HG02981 (cell line): ENCODE measurements around the gene ASRGL1.

Experiments
- ATAC-seq: cut with Tn5 transposase; IDR thresholded peaks from one replicate; pipeline ENCODE4 v1.9.1; 2021; ENCODE audit warnings: mild to moderate bottlenecking, moderate library complexity; ENCODE audit not compliant: unreplicated experiment

The ASRGL1 gene

GRCh38 chr11:62411524-62411923, 74.3 kb downstream of the ASRGL1 start:
- ATAC-seq: no peak

- ATAC-seq: no peak
Measured at GRCh38 chr11:62413060-62413696, 75.9 kb downstream of the ASRGL1 start.

GRCh38 chr11:62416596-62416995, 79.3 kb downstream of the ASRGL1 start:
- no peak for ATAC-seq

GRCh38 chr11:62418136-62418535, 80.9 kb downstream of the ASRGL1 start:
- no peak for ATAC-seq

GRCh38 chr11:62418733-62419132, 81.5 kb downstream of the ASRGL1 start, which contains the start of gene SCGB1A1:
TSS of gene SCGB1A1 (plus strand) at chr11:62419033. CDS start at chr11:62419096, 63 bp downstream.
- ATAC-seq: no peak

GRCh38 chr11:62419314-62419929, 82.2 kb downstream of the ASRGL1 start:
- ATAC-seq: no peak

GRCh38 chr11:62419943-62420342, 82.7 kb downstream of the ASRGL1 start:
- ATAC-seq: no peak

GRCh38 chr11:62420882-62421281, 83.6 kb downstream of the ASRGL1 start:
- no peak for ATAC-seq

- ATAC-seq: no peak
Measured at GRCh38 chr11:62421996-62422395, 84.7 kb downstream of the ASRGL1 start.

- no peak for ATAC-seq
Measured at GRCh38 chr11:62423012-62423411, 85.8 kb downstream of the ASRGL1 start.

- ATAC-seq: no peak
Measured at GRCh38 chr11:62427630-62428233, 90.5 kb downstream of the ASRGL1 start.

GRCh38 chr11:62428871-62429560, 91.8 kb downstream of the ASRGL1 start:
- ATAC-seq: no peak

GRCh38 chr11:62430425-62430824, 93.2 kb downstream of the ASRGL1 start:
- no peak for ATAC-seq

GRCh38 chr11:62431171-62431901, 94.1 kb downstream of the ASRGL1 start:
- no peak for ATAC-seq

GRCh38 chr11:62432695-62433094, 95.4 kb downstream of the ASRGL1 start:
- no peak for ATAC-seq

GRCh38 chr11:62433141-62433903, 96.1 kb downstream of the ASRGL1 start:
- no peak for ATAC-seq

GRCh38 chr11:62433904-62434276, 96.6 kb downstream of the ASRGL1 start:
- no peak for ATAC-seq

- no peak for ATAC-seq
Measured at GRCh38 chr11:62435846-62436660, 98.8 kb downstream of the ASRGL1 start.

GRCh38 chr11:62437616-62438015, 100.4 kb downstream of the ASRGL1 start:
- no peak for ATAC-seq
